Loucy (cell line): ENCODE measurements around the gene SQSTM1.

Experiments
- H2AFZ ChIP-seq: fragments of 200-600 bp; sonication (generic); 2 replicates; pipeline ENCODE4 v1.6.0; 2016; ENCODE audit warnings: antibody characterized with exemption, mild to moderate bottlenecking, low read length, moderate library complexity
- H3F3A ChIP-seq: fragments of 200-600 bp; 2 replicates; pipeline ENCODE4 v1.6.0; 2016; ENCODE audit warnings: antibody characterized with exemption, low read depth, mild to moderate bottlenecking
- H3K27me3 ChIP-seq: fragments of 200-600 bp; sonication (generic); 2 replicates; pipeline ENCODE4 v1.6.1; 2014; ENCODE audit warnings: low read length, mild to moderate bottlenecking; ENCODE audit not compliant: insufficient read depth, poor library complexity, severe bottlenecking
- H3K36me3 ChIP-seq: fragments of 200-600 bp; sonication (generic); 2 replicates; pipeline ENCODE4 v1.6.1; 2016; ENCODE audit warnings: low read length; ENCODE audit not compliant: insufficient read depth
- H3K4me1 ChIP-seq: fragments of 200-600 bp; sonication (generic); 2 replicates; pipeline ENCODE4 v1.5.1; 2014; ENCODE audit warnings: low read length, mild to moderate bottlenecking; ENCODE audit not compliant: insufficient read depth, poor library complexity, severe bottlenecking
- H3K4me2 ChIP-seq: fragments of 200-600 bp; sonication (generic); 2 replicates; pipeline ENCODE4 v1.6.0; 2014; ENCODE audit warnings: antibody characterized with exemption, low read length, low read depth, mild to moderate bottlenecking; ENCODE audit not compliant: poor library complexity, severe bottlenecking
- H3K4me3 ChIP-seq: fragments of 200-600 bp; sonication (generic); 2 replicates; pipeline ENCODE4 v1.5.1; 2014; ENCODE audit warnings: low read length, mild to moderate bottlenecking, mixed read lengths; ENCODE audit not compliant: poor library complexity, severe bottlenecking
- H3K79me2 ChIP-seq: fragments of 200-600 bp; sonication (generic); 2 replicates; pipeline ENCODE4 v1.6.1; 2014; ENCODE audit warnings: low read length; ENCODE audit not compliant: insufficient read depth
- H3K9ac ChIP-seq: fragments of 200-600 bp; sonication (generic); 2 replicates; pipeline ENCODE4 v1.6.0; 2014; ENCODE audit warnings: mild to moderate bottlenecking, low read depth, low read length, moderate library complexity; ENCODE audit not compliant: poor library complexity, severe bottlenecking
- H3K9me2 ChIP-seq: fragments of 200-600 bp; sonication (generic); replicated peaks from 2 replicates; pipeline ENCODE4 v1.6.1; 2016; ENCODE audit warnings: low read depth, low read length, mixed read lengths
- H3K9me3 ChIP-seq: fragments of 200-600 bp; sonication (generic); 2 replicates; pipeline ENCODE4 v1.6.1; 2014; ENCODE audit warnings: mild to moderate bottlenecking, antibody characterized with exemption, low read length, low read depth; ENCODE audit not compliant: insufficient read depth
- H4K20me1 ChIP-seq: fragments of 200-600 bp; sonication (generic); 2 replicates; pipeline ENCODE4 v1.6.0; 2014; ENCODE audit warnings: antibody characterized with exemption, low read length, mild to moderate bottlenecking; ENCODE audit not compliant: insufficient read depth, poor library complexity, severe bottlenecking
- EZH2phosphoT487 ChIP-seq: fragments of 200-600 bp; IDR thresholded peaks from 2 replicates; pipeline ENCODE4 v1.6.1; 2018; ENCODE audit warnings: antibody characterized with exemption, mild to moderate bottlenecking, moderate library complexity, borderline replicate concordance
- TF ChIP-seq, protein P1 (sequence below): fragments of 200-600 bp; sonication (generic); conservative IDR thresholded peaks from 2 replicates; pipeline ENCODE4 v1.5.1; 2014; ENCODE audit warnings: mild to moderate bottlenecking, antibody characterized with exemption, low read length

The SQSTM1 gene

DNA sequence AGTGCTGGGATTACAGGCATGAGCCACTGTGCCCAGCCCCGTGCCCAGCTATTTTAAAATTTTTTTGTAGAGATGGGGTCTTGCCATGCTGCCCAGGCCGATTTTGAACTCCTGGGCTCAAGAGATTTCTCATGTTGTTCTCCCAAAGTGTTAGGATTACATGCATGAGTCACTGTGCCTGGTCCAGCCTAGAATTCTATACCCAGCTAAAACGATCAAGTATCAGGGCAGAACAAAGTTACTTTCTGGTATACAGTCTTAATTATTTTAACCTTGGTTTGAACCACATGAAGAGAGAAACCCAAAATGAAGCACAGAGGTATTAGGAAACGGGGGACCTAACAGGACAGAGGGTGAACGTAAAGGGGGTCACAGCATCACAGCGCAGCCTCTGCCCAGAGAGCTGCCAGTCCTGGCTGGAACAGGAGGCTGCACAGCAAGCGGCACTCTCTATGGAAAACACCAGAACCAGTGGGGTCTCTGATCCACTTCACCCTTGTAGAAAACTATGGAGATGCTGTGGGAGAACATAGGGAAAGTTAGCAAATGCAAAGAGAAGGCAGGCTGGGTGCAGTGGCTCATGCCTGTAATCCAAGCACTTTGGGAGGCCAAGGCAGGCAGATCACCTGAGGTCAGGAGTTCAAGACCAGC lies 10.2 kb downstream of the SQSTM1 start:
- Histone ChIP-seq H3K27me3 (no peaks in the 10 kb centered on the region), H3K4me1 (no peaks in the 10 kb centered on the region), H4K20me1 (no peaks in the 10 kb centered on the region), H3K4me2 (no peak overlapping the region), H3K9ac (no peak overlapping the region), H3K4me3 (no peak overlapping the region), H2AFZ (no peak overlapping the region), H3K9me3 (no peaks in the 10 kb centered on the region), H3F3A (no peaks in the 10 kb centered on the region), H3K79me2 (no peaks in the 10 kb centered on the region), H3K36me3 (peaks cover 9% of the 10 kb centered on the region; the same call in 1 of the 2 replicates), H3K9me2 (no peaks in the 10 kb centered on the region)
- TF ChIP-seq EZH2phosphoT487, result no peak
- TF ChIP-seq, protein P1, sequence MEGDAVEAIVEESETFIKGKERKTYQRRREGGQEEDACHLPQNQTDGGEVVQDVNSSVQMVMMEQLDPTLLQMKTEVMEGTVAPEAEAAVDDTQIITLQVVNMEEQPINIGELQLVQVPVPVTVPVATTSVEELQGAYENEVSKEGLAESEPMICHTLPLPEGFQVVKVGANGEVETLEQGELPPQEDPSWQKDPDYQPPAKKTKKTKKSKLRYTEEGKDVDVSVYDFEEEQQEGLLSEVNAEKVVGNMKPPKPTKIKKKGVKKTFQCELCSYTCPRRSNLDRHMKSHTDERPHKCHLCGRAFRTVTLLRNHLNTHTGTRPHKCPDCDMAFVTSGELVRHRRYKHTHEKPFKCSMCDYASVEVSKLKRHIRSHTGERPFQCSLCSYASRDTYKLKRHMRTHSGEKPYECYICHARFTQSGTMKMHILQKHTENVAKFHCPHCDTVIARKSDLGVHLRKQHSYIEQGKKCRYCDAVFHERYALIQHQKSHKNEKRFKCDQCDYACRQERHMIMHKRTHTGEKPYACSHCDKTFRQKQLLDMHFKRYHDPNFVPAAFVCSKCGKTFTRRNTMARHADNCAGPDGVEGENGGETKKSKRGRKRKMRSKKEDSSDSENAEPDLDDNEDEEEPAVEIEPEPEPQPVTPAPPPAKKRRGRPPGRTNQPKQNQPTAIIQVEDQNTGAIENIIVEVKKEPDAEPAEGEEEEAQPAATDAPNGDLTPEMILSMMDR, result no peak

DNA sequence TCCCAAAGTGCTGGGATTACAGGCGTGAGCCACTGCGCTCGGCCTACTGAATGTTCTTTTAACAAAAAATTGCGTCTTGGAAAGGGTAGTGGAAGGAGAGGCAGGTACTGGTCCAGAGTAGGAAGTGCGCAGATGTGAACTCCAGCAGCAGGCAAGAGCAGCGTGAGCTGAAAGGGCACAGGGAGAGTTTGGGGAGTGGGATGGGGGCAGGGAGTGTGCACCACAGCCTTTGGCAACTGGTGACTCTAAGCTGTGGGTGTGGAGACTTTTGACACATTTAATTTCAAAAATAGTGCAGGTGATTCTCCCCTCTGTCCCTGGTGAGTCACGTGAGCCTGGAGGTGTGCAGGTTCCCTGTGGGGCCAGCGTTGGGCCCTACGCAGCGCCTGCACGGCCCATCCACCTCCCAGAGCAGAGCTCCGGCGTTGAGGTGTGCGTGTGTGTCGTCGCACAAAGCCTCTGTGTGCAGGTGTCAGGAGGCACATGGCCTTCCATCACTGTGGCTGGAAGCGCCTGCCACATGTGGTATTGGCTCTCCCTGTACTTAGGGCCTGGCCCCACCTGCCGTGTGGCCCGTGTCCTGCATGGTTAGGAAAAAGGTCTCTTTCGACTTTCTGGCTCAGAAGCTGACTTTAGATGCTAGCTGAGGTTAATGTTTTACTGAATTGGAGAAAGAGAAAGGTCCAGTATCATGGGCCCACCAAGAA lies 11.5 kb downstream of the SQSTM1 start:
- H3K36me3 ChIP-seq, result peaks cover 19% of the 10 kb centered on the region; the same call in 1 of the 2 replicates
- H3K9me3 ChIP-seq, result no peaks in the 10 kb centered on the region
- H4K20me1 ChIP-seq, result no peaks in the 10 kb centered on the region
- no peaks in the 10 kb centered on the region for H3F3A ChIP-seq
- no peak overlapping the region for H2AFZ ChIP-seq
- H3K4me2 ChIP-seq, result no peak overlapping the region
- no peak overlapping the region for H3K9ac ChIP-seq
- TF ChIP-seq, protein P1, result no peak
- no peak for TF ChIP-seq EZH2phosphoT487
- no peaks in the 10 kb centered on the region for H3K27me3 ChIP-seq
- no peaks in the 10 kb centered on the region for H3K4me1 ChIP-seq
- no peaks in the 10 kb centered on the region for H3K9me2 ChIP-seq
- no peak overlapping the region for H3K4me3 ChIP-seq
- H3K79me2 ChIP-seq, result no peaks in the 10 kb centered on the region

DNA sequence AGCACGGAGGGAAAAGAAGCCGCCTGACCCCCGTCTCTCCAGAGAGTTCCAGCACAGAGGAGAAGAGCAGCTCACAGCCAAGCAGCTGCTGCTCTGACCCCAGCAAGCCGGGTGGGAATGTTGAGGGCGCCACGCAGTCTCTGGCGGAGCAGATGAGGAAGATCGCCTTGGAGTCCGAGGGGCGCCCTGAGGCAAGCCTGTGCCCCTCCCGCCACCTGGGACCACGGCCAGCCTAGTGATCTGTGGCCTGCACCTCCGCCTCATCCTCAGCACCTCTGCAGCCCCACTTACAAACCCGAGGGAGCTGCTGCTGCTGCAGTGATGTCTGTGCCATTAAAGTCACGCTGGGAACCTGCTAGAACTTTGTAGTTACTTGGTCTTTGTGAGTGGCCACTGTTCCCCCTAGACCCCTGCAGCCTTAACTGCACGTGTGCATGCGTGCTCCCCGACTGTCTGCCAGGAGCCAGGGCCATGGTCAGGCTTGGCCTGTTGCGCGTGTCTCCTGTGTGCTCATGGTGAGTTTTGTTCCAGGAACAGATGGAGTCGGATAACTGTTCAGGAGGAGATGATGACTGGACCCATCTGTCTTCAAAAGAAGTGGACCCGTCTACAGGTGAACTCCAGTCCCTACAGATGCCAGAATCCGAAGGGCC lies 12.5 kb downstream of the SQSTM1 start:
- Histone ChIP-seq H3K4me2 (no peak overlapping the region), H3K4me3 (no peak overlapping the region), H3K79me2 (no peaks in the 10 kb centered on the region), H3F3A (no peaks in the 10 kb centered on the region), H3K36me3 (peaks cover 19% of the 10 kb centered on the region; the same call in 1 of the 2 replicates), H3K9ac (no peak overlapping the region), H4K20me1 (no peaks in the 10 kb centered on the region), H3K9me2 (no peaks in the 10 kb centered on the region), H3K4me1 (no peaks in the 10 kb centered on the region), H2AFZ (no peak overlapping the region), H3K27me3 (no peaks in the 10 kb centered on the region), H3K9me3 (no peaks in the 10 kb centered on the region)
- TF ChIP-seq, protein P1, result no peak
- TF ChIP-seq EZH2phosphoT487, result no peak
